HepG2 (cell line): ENCODE data around the gene TNFSF9. TPM values are rescaled to one million over a fixed set of nuclear protein-coding genes. Genes with fewer than 3 reads are reported as not detected.

Experiments
- ATAC-seq: fragments of 200-7000 bp; cut with Tn5 transposase; 3 replicates; pipeline ENCODE4 v1.9.1; 2020; ENCODE audit warnings: mild to moderate bottlenecking, moderate library complexity
- BruUV-seq: library from RNA; stranded (reverse); fragments of 400-500 nt; replicated peaks from 2 replicates; lab custom pipeline; 2021; lab: Mats Ljungman, UMichigan
- CTCF ChIA-PET: fragments of 300-600 bp; formaldehyde crosslinking; extraction: SDS; loops from one replicate; lab custom pipeline; 2021; ENCODE audit warnings: low total read pairs, inconsistent platforms, low intra/inter-chr PET ratio; lab: Yijun Ruan, JAX
- POLR2A ChIA-PET: fragments of 350-600 bp; sonication (Branson Sonifier 250); formaldehyde crosslinking; loops from one replicate; lab custom pipeline; 2020; ENCODE audit warnings: antibody characterized with exemption, inconsistent platforms; lab: Yijun Ruan, JAX
- DNase-seq: peaks from one replicate; pipeline ENCODE4 v3.0.0-alpha.2; 2015; ENCODE audit warnings: low spot score
- FAIRE-seq: peaks from 3 replicates; lab custom pipeline; 2011; peaks lifted over from hg19 to GRCh38; lab: Jason Lieb, UNC
- H2AFZ ChIP-seq: one replicate; pipeline ENCODE4 v1.6.1; 2011; ENCODE audit warnings: low read length, inconsistent platforms
- H3K27ac ChIP-seq: fragments of 300-600 bp; 3 replicates; pipeline ENCODE4 v1.8.0; 2011; ENCODE audit warnings: mixed run types, mild to moderate bottlenecking, mixed read lengths, low read length, inconsistent platforms; ENCODE audit not compliant: insufficient read depth; ENCODE audit errors: extremely low read length
- H3K27me3 ChIP-seq, 2 experiments: fragments of 200-600 bp in 1 of 2; 2 replicates in 1 of 2; 3 replicates in 1 of 2; pipeline versions ENCODE4 v1.6.0 to v1.8.0; 2011; ENCODE audit warnings: low read length in 2 of 2, mild to moderate bottlenecking in 2 of 2, moderate library complexity in 2 of 2, inconsistent platforms in 1 of 2; ENCODE audit not compliant: insufficient read depth in 2 of 2, control insufficient read depth in 1 of 2
- H3K36me3 ChIP-seq, 2 experiments: fragments of 200-600 bp in 1 of 2; replicated peaks in 1 of 2; 2 replicates in 1 of 2; 3 replicates in 1 of 2; pipeline versions ENCODE4 v1.5.1 to v1.8.0; 2011; ENCODE audit warnings: low read length in 2 of 2, inconsistent platforms in 1 of 2; ENCODE audit not compliant: insufficient read depth in 2 of 2, control insufficient read depth in 1 of 2
- H3K4me1 ChIP-seq: 2 replicates; pipeline ENCODE4 v1.5.1; 2012; ENCODE audit warnings: low read length, inconsistent platforms; ENCODE audit not compliant: insufficient read depth
- H3K4me2 ChIP-seq: 2 replicates; pipeline ENCODE4 v1.6.0; 2011; ENCODE audit warnings: low read depth, low read length, inconsistent platforms
- H3K4me3 ChIP-seq, 3 experiments: fragments of 200-600 bp in 1 of 3; sonication (generic), shearing (Covaris generic) in 1 of 3; replicated peaks in 1 of 3; 2 replicates each; pipeline ENCODE4 v1.5.1; 2011 to 2016; ENCODE audit warnings: low read length in 3 of 3, inconsistent platforms in 2 of 3, low read depth in 2 of 3, mild to moderate bottlenecking in 2 of 3, control low read depth in 1 of 3, mixed read lengths in 1 of 3; ENCODE audit not compliant: insufficient read depth in 1 of 3
- H3K79me2 ChIP-seq: one replicate; pipeline ENCODE4 v1.6.1; 2011; ENCODE audit warnings: low read length, inconsistent platforms; ENCODE audit not compliant: insufficient read depth
- H3K9ac ChIP-seq: 2 replicates; pipeline ENCODE4 v1.6.0; 2011; ENCODE audit warnings: mild to moderate bottlenecking, low read depth, low read length, inconsistent platforms; ENCODE audit not compliant: insufficient read depth
- H3K9me3 ChIP-seq: 2 replicates; pipeline ENCODE4 v1.5.1; 2012; ENCODE audit warnings: mild to moderate bottlenecking, low read length
- H4K20me1 ChIP-seq: 2 replicates; pipeline ENCODE4 v1.6.0; 2011; ENCODE audit warnings: inconsistent platforms, mild to moderate bottlenecking, low read length, moderate library complexity; ENCODE audit not compliant: insufficient read depth
- ATF3 ChIP-seq: sonication (generic); formaldehyde crosslinking; IDR thresholded peaks from 2 replicates; pipeline ENCODE4 v1.4.0; 2020; ENCODE audit warnings: missing genetic modification reagents
- ATF7-NPFF ChIP-seq: sonication (generic); formaldehyde crosslinking; IDR thresholded peaks from 2 replicates; pipeline ENCODE4 v1.8.1; 2023; ENCODE audit warnings: mild to moderate bottlenecking, low read depth, missing genetic modification reagents, moderate library complexity
- BRF2 ChIP-seq: sonication (generic); formaldehyde crosslinking; IDR thresholded peaks from 2 replicates; pipeline ENCODE4 v1.8.1; 2022; ENCODE audit warnings: mild to moderate bottlenecking, missing genetic modification reagents
- FIP1L1 ChIP-seq: fragments of 200-400 bp; formaldehyde crosslinking; IDR thresholded peaks from 2 replicates; pipeline ENCODE4 v1.6.1; 2018; ENCODE audit warnings: low read depth, mild to moderate bottlenecking, low read length, moderate library complexity, borderline replicate concordance; ENCODE audit not compliant: insufficient read depth
- FOSL2 ChIP-seq: sonication (generic); formaldehyde crosslinking; IDR thresholded peaks from 2 replicates; pipeline ENCODE4 v1.4.0; 2020; ENCODE audit warnings: missing genetic modification reagents
- FOXK1 ChIP-seq: sonication (generic); formaldehyde crosslinking; IDR thresholded peaks from 2 replicates; pipeline ENCODE4 v1.4.0; 2020; ENCODE audit warnings: low read depth, missing genetic modification reagents, borderline replicate concordance
- GFI1 ChIP-seq: sonication (generic); formaldehyde crosslinking; IDR thresholded peaks from 2 replicates; pipeline ENCODE4 v1.5.0; 2020; ENCODE audit warnings: missing genetic modification reagents, mild to moderate bottlenecking, borderline replicate concordance
- GTF3A ChIP-seq: sonication (generic); formaldehyde crosslinking; conservative IDR thresholded peaks from 2 replicates; pipeline ENCODE4 v1.4.0; 2020; ENCODE audit warnings: mild to moderate bottlenecking, missing genetic modification reagents
- HNF4G ChIP-seq, 2 experiments: sonication (generic) in 1 of 2; formaldehyde crosslinking in 1 of 2; IDR thresholded peaks; 2 replicates each; pipeline versions ENCODE4 v1.4.0 to v1.6.1; 2011 to 2020; ENCODE audit warnings: borderline replicate concordance in 2 of 2, low read depth in 2 of 2, mild to moderate bottlenecking in 2 of 2, low read length in 1 of 2, missing genetic modification reagents in 1 of 2, moderate library complexity in 1 of 2
- HNRNPUL1 ChIP-seq: fragments of 200-400 bp; formaldehyde crosslinking; IDR thresholded peaks from 2 replicates; pipeline ENCODE4 v1.6.1; 2017; ENCODE audit warnings: low read depth, mild to moderate bottlenecking, low read length, moderate library complexity
- NFE2 ChIP-seq: sonication (generic); formaldehyde crosslinking; IDR thresholded peaks from 2 replicates; pipeline ENCODE4 v1.4.0; 2020; ENCODE audit warnings: missing genetic modification reagents
- TMF1 ChIP-seq: sonication (generic); formaldehyde crosslinking; IDR thresholded peaks from 2 replicates; pipeline ENCODE4 v1.8.1; 2022; ENCODE audit warnings: low read depth, missing genetic modification reagents
- ZBTB33 ChIP-seq: sonication (generic); formaldehyde crosslinking; IDR thresholded peaks from 2 replicates; pipeline ENCODE4 v1.4.0; 2020; ENCODE audit warnings: missing genetic modification reagents
- ZFP36 ChIP-seq: fragments of 150-350 bp; IDR thresholded peaks from 2 replicates; pipeline ENCODE4 v1.6.1; 2018; ENCODE audit warnings: borderline replicate concordance, low read length, low read depth; ENCODE audit not compliant: partially characterized antibody
- ZNF513 ChIP-seq: sonication (generic); formaldehyde crosslinking; conservative IDR thresholded peaks from 2 replicates; pipeline ENCODE4 v1.5.0; 2020; ENCODE audit warnings: missing genetic modification reagents
- ZNF740 ChIP-seq: sonication (generic); formaldehyde crosslinking; IDR thresholded peaks from 2 replicates; pipeline ENCODE4 v1.4.0; 2020; ENCODE audit warnings: missing genetic modification reagents
- ZNF780A ChIP-seq: sonication (generic); formaldehyde crosslinking; IDR thresholded peaks from 2 replicates; pipeline ENCODE4 v1.8.0; 2022; ENCODE audit warnings: mild to moderate bottlenecking, missing genetic modification reagents, moderate library complexity
- WGBS: methylation state at CpG from one replicate; pipeline ENCODE4 v1.1.6; 2017; ENCODE audit warnings: low lambda C conversion rate; 5-methylcytosine and 5-hydroxymethylcytosine counted together
- in situ Hi-C: cut with HindIII; loops from 2 replicates; pipeline ENCODE4 v1.10.0; 2017; ENCODE audit warnings: low pct_unique_long_range_greater_than_20kb; ENCODE audit not compliant: extremely low pct_ligation_motif_present
- intact Hi-C: fragments of 100-400 bp; cut with micrococcal nuclease; formaldehyde crosslinking; loops from one replicate; pipeline ENCODE4 v1.10.0; 2022; ENCODE audit not compliant: unreplicated experiment
- polyA plus RNA-seq, 8 experiments: library from polyadenylated mRNA; depleted of rRNA in 3 of 8; stranded (reverse) in 7 of 8; unstranded in 1 of 8; fragments of >200 nt; fragmentation: Illumina TruSeq in 4 of 8; extraction: Trizol in 4 of 8; gene quantifications; 2 replicates each; pipeline versions ENCODE4 v1.2.1 to v1.2.3, GENCODE V29; 2011 to 2016; ENCODE audit warnings: low read depth in 4 of 8, missing spikeins in 1 of 8, mixed read lengths in 1 of 8; ENCODE audit not compliant: insufficient read depth in 1 of 8
- total RNA-seq, 5 experiments: library from RNA; depleted of rRNA; stranded (reverse); fragments of >200 nt; fragmentation: Illumina TruSeq; extraction: Trizol; gene quantifications; 2 replicates each; pipeline ENCODE4 v1.2.3, GENCODE V29; 2016; ENCODE audit warnings: low read depth in 1 of 5

The TNFSF9 gene
- total and polyA plus RNA-seq, 2 of the 13 experiments (the other 11 are each of a cell fraction or from before 2014, with no cell fraction given): 1.0 to 1.8 TPM

- ATAC-seq: no peak
- 37% methylated on average over 14 of the region's 20 CpGs for WGBS
- Histone ChIP-seq H3K9ac (no peak overlapping the region), H3K27ac (no peak overlapping the region), H3K9me3 (no peaks in the 10 kb centered on the region), H3K79me2 (no peaks in the 10 kb centered on the region), H3K36me3 (no peaks in the 10 kb centered on the region), H3K27me3 (no peaks in the 10 kb centered on the region), H2AFZ (no peak overlapping the region), H3K4me2 (0 out of 2 replicates have a peak overlapping the region, but pooled peaks have one; percentile 9), H3K4me3 (no peak overlapping the region), H4K20me1 (no peaks in the 10 kb centered on the region), H3K4me1 (peaks cover 20% of the 10 kb centered on the region)
- in situ Hi-C loops (no loop called here), intact Hi-C loops (no loop called here)
- no peak for FAIRE-seq
- CTCF ChIA-PET: no interaction called here
- POLR2A ChIA-PET: no interaction called here
- no peak for DNase-seq
- BruUV-seq: no TSS peak
- no peak for TF ChIP-seq FIP1L1
- TF ChIP-seq ZFP36: peak; percentile 50
- TF ChIP-seq HNRNPUL1: no peak
- no peak for TF ChIP-seq NFE2 (CRISPR knock-in tag)
- no peak for TF ChIP-seq TMF1
- no peak for TF ChIP-seq ATF7-NPFF
- TF ChIP-seq ZNF740 (CRISPR knock-in tag): no peak
- 0 out of 2 replicates have a peak, but pooled peaks have one; percentile 10 for TF ChIP-seq ZBTB33 (CRISPR knock-in tag)
- no peak for TF ChIP-seq BRF2 (CRISPR knock-in tag)
- TF ChIP-seq GFI1 (CRISPR knock-in tag): no peak
- no peak for TF ChIP-seq FOXK1 (CRISPR knock-in tag)
- no peak for TF ChIP-seq ZNF780A
- no peak for TF ChIP-seq GTF3A (CRISPR knock-in tag)
- no peak for TF ChIP-seq ATF3
- TF ChIP-seq HNF4G (IDR thresholded peaks at IDR 0.05; ENCODE audit: borderline replicate concordance, low read depth, low read length): no peak
- TF ChIP-seq HNF4G (CRISPR knock-in tag; IDR thresholded peaks at IDR 0.05; ENCODE audit: borderline replicate concordance, low read depth): no peak
- TF ChIP-seq ZNF513: no peak
- peak; percentile 75 for TF ChIP-seq FOSL2 (CRISPR knock-in tag)
These were observed 8.8 kb upstream of the TNFSF9 start for GRCh38 chr19:6521718-6522646.
